ENCODE data around the gene CHPF. TPM values are rescaled to one million over a fixed set of nuclear protein-coding genes. Genes with fewer than 3 reads are reported as not detected.
A peak's percentile ranks its signal among the peaks of the same experiment; 100 is the strongest.

CHPF gene
- total RNA-seq, 1 donor from 2014 or later, result 3.2 TPM

DNA sequence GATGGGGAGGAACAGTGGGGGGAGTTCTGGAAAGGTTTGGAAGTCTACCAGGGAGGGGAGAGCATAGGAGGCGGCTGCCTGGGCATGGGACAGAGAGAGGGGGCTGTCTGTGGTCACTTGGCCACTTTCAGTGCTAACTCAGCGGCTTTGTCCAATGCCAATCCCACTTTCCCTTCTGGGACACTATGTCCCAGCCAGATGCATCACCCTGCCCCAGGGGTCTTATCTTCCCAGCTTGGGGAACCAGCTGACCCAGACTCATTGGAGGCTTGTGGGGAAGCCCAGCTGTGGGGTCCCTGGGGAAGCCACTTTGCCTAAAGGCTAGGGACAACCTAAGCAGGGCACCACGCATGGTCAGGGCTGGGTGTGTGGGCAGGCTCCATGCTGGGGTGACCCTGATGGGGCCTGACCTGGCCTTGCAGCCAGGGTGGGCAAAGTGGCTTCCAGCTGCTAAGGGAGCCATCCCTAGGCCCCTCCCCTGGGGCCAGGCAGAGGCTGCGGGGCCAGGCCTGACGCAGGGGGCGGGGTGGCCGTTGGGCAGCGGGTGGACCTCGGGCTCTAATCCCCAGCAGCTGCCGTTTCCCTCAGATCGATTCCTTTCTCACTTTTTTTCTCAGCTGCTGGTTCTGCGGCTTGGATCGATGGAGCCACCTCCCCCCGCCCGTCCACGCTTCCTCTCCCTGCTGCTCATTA, 30.9 kb downstream of the CHPF start:
- DNase-seq, result no peak

DNA sequence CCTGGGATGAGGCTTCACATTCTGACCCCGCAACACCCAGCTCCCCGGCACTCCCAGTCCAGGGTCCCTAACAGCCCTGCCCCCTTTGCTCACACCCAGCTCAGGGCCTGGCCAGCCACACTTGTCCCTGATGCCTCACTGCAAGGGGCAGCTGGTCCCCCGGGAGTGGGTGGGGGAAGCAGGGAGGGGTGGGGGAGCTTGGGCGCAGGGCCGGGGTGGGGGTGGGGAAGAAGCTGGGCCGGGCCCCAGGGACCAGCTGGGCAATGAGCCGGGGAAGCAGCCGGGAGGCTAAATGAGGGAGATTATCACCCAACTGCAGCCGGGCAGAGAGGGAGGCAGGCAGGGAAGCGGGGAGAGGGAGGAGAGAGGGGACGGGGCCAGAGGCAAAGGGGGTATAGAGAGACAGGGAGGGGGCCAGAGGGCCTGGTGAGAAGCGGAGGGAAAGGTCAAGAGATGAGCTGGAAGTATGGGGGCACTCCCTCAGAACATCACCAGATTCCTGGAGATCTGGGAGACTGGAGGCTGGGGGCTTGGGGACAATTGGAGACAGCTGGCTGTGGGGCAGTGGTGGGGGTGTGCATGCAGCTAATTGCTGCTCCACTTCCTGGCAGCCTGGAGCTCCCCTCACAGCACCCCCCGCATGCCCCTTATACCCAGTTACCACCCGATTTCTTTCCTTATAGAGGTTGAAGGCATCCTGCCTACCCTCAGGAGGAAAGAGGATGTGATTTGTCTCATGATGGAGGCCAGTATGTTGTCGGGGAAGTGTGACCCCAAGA, 31.9 kb downstream of the CHPF start:
- no peak for DNase-seq

- DNase-seq, result no peak
Observed at GRCh38 chr2:219510512-219511135, 33.0 kb downstream of the CHPF start.

DNA sequence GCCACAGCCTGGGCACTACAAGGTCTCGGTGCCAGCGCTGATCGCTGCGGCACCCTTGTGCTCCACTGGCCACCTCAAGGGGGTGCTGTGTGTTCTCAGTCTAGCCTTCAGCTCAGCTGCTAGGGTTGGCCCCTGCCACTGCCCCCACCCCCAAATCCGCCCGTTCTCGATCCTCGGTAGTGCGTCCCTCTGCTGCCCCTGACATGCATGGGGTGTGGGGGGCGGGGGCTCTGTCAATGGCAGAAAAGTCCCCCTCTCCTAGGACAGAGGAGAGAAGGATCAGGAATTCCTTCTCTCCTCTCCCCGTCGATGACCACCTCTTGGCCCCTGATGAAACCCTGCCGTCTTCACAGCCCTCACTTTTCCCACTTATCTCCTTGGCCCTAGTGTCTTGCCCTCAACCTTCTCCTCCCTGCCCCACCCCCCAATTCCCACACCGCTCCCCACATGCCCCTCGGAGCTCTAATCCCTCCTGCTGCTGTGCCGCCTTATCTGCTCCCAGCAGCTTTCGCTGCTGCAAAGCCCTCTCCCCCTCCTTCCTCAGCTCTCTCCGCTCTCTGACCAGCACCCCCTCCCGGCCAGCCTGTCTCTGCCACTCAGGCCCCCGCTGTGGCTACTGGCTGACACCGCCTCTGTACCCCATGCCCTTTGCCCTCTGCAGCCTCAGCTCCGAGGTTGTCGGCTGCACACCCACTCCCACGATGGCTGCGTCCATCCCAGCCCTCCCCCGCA, 33.7 kb downstream of the CHPF start:
- DNase-seq, result peak; percentile 64

DNA sequence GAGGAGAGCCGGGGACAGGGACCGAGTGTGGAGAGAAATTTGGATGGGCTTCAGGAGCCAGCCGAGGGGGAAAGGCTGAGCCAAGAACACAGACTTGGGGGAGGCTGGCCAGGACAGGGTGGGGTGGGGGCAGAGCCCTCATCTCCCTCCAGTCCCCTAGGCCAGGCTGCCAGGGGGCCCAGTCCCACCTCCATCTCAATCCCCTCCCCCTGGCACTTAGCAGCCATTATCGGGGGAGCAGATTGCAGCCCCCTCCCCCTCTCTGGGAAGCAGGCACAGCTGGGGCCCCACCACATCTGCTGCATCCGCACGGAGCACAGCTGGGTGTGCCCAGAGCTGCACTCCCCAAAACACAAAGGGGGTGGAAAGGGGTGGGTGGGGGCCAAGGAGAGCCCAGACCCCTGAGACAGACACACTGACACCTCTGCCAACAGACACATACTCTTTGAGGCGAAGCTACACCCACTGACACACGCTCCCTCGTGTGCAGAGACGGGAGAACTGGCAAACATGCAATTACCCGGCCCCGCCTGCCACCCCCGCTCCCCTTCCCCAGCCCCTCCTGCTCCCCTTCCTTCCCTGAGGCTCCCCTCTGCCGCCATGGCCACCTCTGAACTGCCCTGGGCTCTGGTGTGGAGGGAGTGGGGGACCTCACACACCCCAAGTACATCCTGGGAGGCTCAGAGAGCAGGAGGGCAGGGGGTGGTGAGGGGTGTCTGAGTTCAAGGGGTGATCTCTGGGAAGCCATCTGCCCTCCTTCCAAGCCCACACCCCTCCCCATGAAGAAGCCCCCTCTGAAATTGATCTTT, 34.4 kb downstream of the CHPF start:
- DNase-seq, result no peak

DNA sequence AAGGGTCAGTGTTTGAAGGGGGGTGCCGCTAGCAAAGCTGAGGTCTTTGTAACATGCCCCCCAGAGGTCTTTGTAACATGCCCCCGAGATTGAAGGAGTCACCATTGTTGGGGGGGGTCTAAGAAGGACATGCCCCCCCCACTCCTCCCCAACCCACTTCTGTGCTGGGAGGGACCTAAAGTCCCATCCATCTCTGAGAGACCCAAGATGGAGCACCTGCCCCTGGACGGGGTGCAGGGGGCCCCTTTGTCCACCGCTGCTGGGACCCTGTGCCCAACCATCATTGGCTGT, 35.2 kb downstream of the CHPF start:
- no peak for DNase-seq

GRCh38 chr2:219507581-219508443, 35.8 kb downstream of the CHPF start:
- no peak for DNase-seq

DNA sequence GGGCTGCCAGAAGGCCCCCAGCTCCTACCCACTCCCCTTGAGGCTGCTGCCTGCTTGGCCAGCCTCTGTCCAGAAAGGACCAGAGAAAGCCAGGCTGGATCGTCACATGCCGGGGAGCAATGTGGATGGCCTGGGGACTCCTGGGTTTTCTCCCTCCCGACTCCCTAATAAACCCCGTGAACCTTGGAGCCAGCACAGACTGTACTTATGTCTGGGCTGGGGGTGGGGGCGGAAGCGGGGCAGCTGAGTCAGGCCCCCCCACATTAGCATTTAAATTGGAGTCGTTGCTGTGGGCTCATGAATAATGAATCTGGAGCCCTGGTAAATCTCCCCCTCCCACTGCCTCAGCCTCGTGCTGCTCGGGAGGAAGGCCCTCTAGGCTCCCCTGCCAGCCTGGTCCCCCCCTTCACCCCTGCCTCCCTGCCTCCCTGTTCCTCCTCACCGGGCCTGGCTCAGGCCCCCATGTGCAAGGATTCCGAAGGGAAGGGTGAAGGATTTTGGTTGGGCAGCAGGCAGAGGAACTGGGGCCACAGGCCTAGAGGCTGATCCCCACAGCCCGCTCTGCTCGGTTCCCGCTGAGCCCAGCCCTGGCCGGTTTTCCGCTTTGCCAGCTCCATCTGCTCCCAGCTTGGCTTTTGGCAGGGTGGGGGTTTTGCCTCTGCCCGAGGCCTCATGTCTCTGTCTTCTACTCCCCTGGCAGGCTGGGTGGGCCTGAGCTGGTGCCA, 36.6 kb downstream of the CHPF start:
- no peak for DNase-seq

- no peak for DNase-seq
Observed at GRCh38 chr2:219506153-219506801, 37.3 kb downstream of the CHPF start.

GRCh38 chr2:219505585-219505984, 38.0 kb downstream of the CHPF start:
- DNase-seq, result no peak

- no peak for DNase-seq
Observed at GRCh38 chr2:219502618-219503017, 41.0 kb downstream of the CHPF start.

DNA sequence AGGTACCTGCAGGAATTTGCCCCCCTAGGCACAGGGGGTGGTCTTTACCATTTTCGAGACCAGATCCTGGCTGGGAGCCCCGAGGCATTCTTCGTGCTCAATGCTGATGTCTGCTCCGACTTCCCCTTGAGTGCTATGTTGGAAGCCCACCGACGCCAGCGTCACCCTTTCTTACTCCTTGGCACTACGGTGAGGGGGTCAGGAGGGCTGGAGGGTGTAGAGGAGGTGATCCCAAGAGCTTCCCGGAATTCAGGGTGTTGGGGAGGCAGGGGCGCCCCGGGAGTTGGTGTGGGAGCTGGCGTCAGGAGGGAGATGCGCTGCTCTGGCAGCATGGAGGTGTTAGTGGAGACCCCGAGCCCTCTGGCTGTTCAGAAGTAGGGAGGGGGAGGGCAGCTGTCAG, 41.8 kb downstream of the CHPF start:
- no peak for DNase-seq

GRCh38 chr2:219500135-219500534, 43.5 kb downstream of the CHPF start:
- DNase-seq, result no peak

DNA sequence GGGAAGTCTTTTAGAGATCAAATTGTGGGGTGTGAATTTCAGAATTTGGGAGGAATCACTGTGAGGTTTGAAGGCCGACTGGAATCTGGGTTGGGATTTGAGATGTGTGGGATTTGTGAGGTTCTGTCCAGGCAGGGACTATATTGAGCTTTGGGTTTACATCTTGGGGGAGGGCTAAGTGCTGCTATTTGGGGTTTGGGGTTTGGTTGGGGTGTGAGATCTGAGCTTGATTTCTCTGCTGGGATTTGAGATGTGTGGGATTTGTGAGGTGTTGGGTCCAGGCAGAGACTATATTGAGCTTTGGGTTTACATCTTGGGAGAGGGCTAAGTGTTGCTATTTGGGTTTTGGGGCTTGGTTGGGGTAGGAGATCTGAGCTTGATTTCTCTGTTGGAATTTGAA, 44.1 kb downstream of the CHPF start:
- DNase-seq, result no peak

- DNase-seq, result no peak
Observed at GRCh38 chr2:219499058-219499307, 44.6 kb downstream of the CHPF start.

DNA sequence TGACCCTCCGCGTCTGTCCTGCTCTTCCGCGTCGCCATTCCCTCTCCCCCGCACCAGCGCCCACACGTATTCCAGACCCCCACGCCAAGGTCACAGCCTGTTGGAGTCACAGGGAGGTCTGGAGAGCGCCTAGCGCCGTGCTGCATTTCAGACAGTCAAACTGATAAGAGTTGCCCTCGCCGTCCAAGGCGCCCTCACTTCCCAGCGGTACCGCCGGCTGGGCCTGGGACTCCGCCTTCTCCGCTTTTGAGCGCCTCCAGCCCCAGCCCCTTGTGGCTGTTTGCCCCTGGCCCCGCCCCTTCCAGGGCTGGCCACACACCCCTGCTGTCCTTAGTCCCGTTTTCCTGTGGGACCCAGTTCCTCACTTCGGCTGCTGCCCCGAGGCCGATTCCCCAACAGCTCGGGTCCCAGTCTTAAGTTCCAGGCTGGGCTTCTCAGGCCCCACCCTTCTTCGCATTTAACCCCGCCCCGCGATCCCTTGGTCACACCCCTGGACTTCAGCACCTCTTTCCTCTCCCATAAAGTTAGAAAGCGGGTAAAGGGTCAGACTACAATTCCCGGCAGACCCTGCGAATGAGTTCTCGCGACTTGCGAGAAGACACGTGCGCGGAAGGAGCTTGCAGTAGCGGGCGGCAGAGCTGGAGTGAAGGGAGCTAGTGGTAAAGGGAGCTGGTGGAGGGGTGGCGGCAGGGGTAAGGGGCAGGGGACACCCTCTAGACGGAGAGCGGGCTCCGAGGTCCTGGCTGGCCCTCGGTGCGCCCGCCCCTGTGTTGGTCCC, 45.1 kb downstream of the CHPF start, which contains the start of gene GMPPA:
Gene GMPPA, plus strand, starts transcription at position 612 of the 778 bp plus-strand sequence. CDS start 1,085 bp downstream, outside the sequence.
- DNase-seq, result peak; percentile 99

DNA sequence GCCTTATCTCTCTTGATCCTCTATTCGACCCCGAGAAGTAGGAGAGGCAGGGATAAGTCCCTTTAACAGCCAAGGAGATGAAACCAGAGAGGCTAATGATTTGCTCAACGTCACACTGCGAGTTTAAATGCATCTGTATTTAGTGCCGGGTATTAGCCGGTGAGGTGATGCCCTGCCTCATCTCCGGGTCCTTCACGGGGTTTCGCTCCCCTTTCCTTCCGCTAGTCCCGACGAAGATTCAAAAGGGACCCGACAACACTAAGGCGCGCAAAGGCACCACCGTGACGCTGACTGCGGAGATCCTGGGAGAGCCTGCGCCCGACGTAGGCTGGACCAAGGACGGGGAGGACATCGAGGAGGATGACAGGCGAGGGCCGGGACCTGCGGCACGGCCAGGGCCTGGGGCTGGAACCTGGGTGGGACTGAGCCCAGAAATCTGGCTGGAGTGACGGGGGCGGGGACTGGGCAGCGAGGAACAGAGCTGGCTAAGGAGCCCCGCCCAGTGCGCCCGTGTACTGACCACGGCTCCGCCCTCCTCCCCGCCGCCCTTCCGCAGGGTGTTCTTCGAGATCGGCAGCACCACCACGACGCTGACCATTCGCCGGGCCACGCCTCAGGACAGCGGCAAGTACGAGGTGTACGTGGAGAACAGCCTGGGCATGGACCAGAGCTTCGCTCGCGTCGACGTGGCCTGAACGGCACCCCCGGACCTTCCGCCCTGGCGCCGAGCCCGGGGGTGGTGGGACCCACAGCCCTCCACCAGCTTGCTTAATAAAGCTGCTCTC, 45.9 kb downstream of the CHPF start:
- DNase-seq, result peak; percentile 77

- peak; percentile 19 for DNase-seq
Observed at GRCh38 chr2:219496825-219497494, 46.6 kb downstream of the CHPF start.
